Heart left ventricle (tissue), 16 donors: ENCODE measurements around the gene PGLYRP1. TPM values are rescaled to one million over a fixed set of nuclear protein-coding genes. Genes with fewer than 3 reads are reported as not detected.

Experiments
- ATAC-seq, 4 donors: fragments of 200-7000 bp; cut with Tn5 transposase; one replicate each; pipeline ENCODE4 v1.9.1; 2020 to 2022; ENCODE audit warnings: moderate library complexity in 4 of 4, mild to moderate bottlenecking in 3 of 4, moderate number of reproducible peaks in 1 of 4
- DNase-seq, 5 donors: peaks; one replicate each; pipeline ENCODE4 v3.0.0-alpha.2; 2020
- H3K27ac ChIP-seq, 12 donors: fragments of 200-600 bp; sonication (generic) in 4 of 12; one replicate each; pipeline versions ENCODE4 v1.5.0 to v1.8.0; 2016 to 2022; ENCODE audit warnings: mild to moderate bottlenecking in 2 of 12
- H3K27me3 ChIP-seq, 9 donors: fragments of 200-600 bp; sonication (generic) in 2 of 9; one replicate each; pipeline versions ENCODE4 v1.5.1 to v1.8.0; 2016 to 2022; ENCODE audit warnings: mild to moderate bottlenecking in 3 of 9
- H3K36me3 ChIP-seq, 9 donors: fragments of 200-600 bp; sonication (generic) in 2 of 9; one replicate each; pipeline versions ENCODE4 v1.5.0 to v1.8.0; 2018 to 2022; ENCODE audit warnings: mild to moderate bottlenecking in 2 of 9
- H3K4me1 ChIP-seq, 12 donors: fragments of 200-600 bp; sonication (generic) in 4 of 12; one replicate each; pipeline versions ENCODE4 v1.5.0 to v1.8.0; 2016 to 2022; ENCODE audit warnings: mild to moderate bottlenecking in 3 of 12
- H3K4me3 ChIP-seq, 12 donors: fragments of 200-600 bp; sonication (generic) in 4 of 12; one replicate each; pipeline versions ENCODE4 v1.5.0 to v1.8.0; 2017 to 2022; ENCODE audit warnings: mild to moderate bottlenecking in 9 of 12, moderate library complexity in 4 of 12
- H3K9me3 ChIP-seq, 12 donors: fragments of 200-600 bp; sonication (generic) in 4 of 12; one replicate each; pipeline versions ENCODE4 v1.5.0 to v1.8.0; 2016 to 2022; ENCODE audit warnings: mild to moderate bottlenecking in 1 of 12
- CTCF ChIP-seq, 12 donors: fragments of 200-600 bp; sonication (generic) in 4 of 12; IDR thresholded peaks; one replicate each; pipeline versions ENCODE4 v1.5.0 to v1.8.0; 2018 to 2022; ENCODE audit warnings: antibody characterized with exemption in 12 of 12, mild to moderate bottlenecking in 5 of 12
- POLR2A ChIP-seq, 2 donors: fragments of 450-650 bp; IDR thresholded peaks; one replicate each; pipeline ENCODE4 v1.6.1; 2017; ENCODE audit warnings: antibody characterized with exemption in 2 of 2, mild to moderate bottlenecking in 2 of 2, moderate library complexity in 2 of 2
- WGBS, 4 donors: extraction: QIAGEN DNeasy Blood & Tissue Kit in 2 of 4; methylation state at CpG; one replicate each; pipeline versions ENCODE4 v1.1.5 to v1.1.7; 2013 to 2018; 5-methylcytosine and 5-hydroxymethylcytosine counted together
- intact Hi-C, 10 donors: fragments of 100-400 bp; cut with DNase I; formaldehyde crosslinking; loops; one replicate each; pipeline versions ENCODE4 v1.11.1 to v1.14.2; 2022
- microRNA counts, 2 donors: library from miRNA; unstranded; fragments of <30 nt; microRNA quantifications; one replicate each; lab custom pipeline; 2016
- microRNA-seq, 4 donors: library from miRNA; unstranded; fragments of <30 nt; microRNA quantifications; one replicate each; pipeline versions ENCODE4 to v1.2.0, GENCODE V29; 2017 to 2020
- polyA plus RNA-seq, 2 donors: library from polyadenylated mRNA; stranded (reverse); fragments of 200-250 nt; gene quantifications; one replicate each; pipeline ENCODE4 v1.2.3, GENCODE V29; 2013
- total RNA-seq, 9 donors: library from RNA; depleted of rRNA in 2 of 9; stranded (reverse); fragments of >200 nt in 2 of 9; fragmentation: NEBNext Ultra II Directional in 3 of 9; extraction: Animal tissue kit (Norgen Biotek cat#: 25700) in 3 of 9; gene quantifications; one replicate each; pipeline versions ENCODE4 v1.1.0 to v1.2.4, GENCODE V29; 2016 to 2023
- donor health status: ischemic (EF 13 %, LVEDD 7.1; RV severe dilation, severe dysfunction).
- donor health status: healthy with polysubstance abuse.
- donor health status: DM: no; HTN: yes; CAD: no.
- donor health status: DM: no; HTN: no; CAD: no.
- donor health status: ischemic (EF 25% LVEDD 6.9; RV normal size, moderate dysfunction).
- donor health status: ischemic (EF 25% LVEDD 5.7; RV mildly dilated, moderate dysfunction).
- donor health status: healthy.
- donor health status: DM: yes; HTN: yes; CAD: no.
- donor health status: ischemic (EF 35%, LVEDD 5.7; RV mildly dilated, moderate dysfunction).
- donor health status: nonischemic (EF 11% LVEDD 7.7; RV severe dilation, severe dysfunction).
- donor health status: DM: yes; HTN: yes; CAD: no.
- donor health status: PGD.
- donor health status: ischemic (EF 29% LVEDD 5.4; RV normal size, mild dysfunction).
- donor health status: nonischemic (EF 23%, LVEDD 6.1; RV moderate dilation, normal function).

Gene PGLYRP1
- total and polyA plus RNA-seq, 11 donors = 0.24 to 3.9 (median 0.53) TPM; not detected in 7

- intact Hi-C loops = loop anchor here in 1 of 10 donors (2.0 kb wide), 1 partner anchor 13 kb away; no protein-coding TSS in a partner anchor
- H3K4me1 ChIP-seq = peaks cover 0 to 28% (median 6%) of the 10 kb centered on the region in 12 donors
- 65 to 76% (median 71%) methylated on average over 5 of the region's 5 CpGs for WGBS, 4 donors
- no peak for DNase-seq
- peaks cover 6 to 46% (median 33%) of the 10 kb centered on the region in 9 donors for H3K27me3 ChIP-seq
- H3K36me3 ChIP-seq = peaks cover 0 to 2% (median 0%) of the 10 kb centered on the region in 9 donors
- peak overlapping the region in 1 of 12 donors; percentile 9 for H3K27ac ChIP-seq
- ATAC-seq = no peak
- no peaks in the 10 kb centered on the region for H3K9me3 ChIP-seq
- TF ChIP-seq CTCF (IDR thresholded peaks at IDR 0.05) (no peak), POLR2A (IDR thresholded peaks at IDR 0.05) (no peak)
- H3K4me3 ChIP-seq = no peak overlapping the region
Observed at GRCh38 chr19:45969676-45970075, 53.2 kb downstream of the PGLYRP1 start.

MicroRNA genes within 50 kb of the gene (microRNA counts, 767-probe panel; counts per million panel counts)
- microRNA hsa-miR-769-3p (lab: Ali Mortazavi, UCI) (71.6 to 309 counts per million in 2 donors), microRNA hsa-miR-769-5p (lab: Ali Mortazavi, UCI) (0 to 886 counts per million in 2 donors)

Small RNAs within 50 kb of the gene (microRNA-seq; reads per million reads assigned to microRNA genes)
- gene MIR769 = 40.9 to 79.9 (median 47.9) reads per million in 4 donors

Other genes with a start within 250 kb of the PGLYRP1 start
- 100 to 1,000 TPM; 131 to 778 (median 273) TPM for gene DMPK, start 240.6 kb downstream of the PGLYRP1 start, total RNA-seq
- 100 to 1,000 TPM; 382 to 458 TPM for gene DMPK, start 240.6 kb downstream of the PGLYRP1 start, polyA plus RNA-seq
- gene DMWD, start 230.2 kb downstream of the PGLYRP1 start, total RNA-seq = 100 to 1,000 TPM in 1 of 9 donors, 10 to 100 TPM in 8; 47.2 to 109 (median 67.3) TPM
- gene DMWD, start 230.2 kb downstream of the PGLYRP1 start, polyA plus RNA-seq = 10 to 100 TPM; 41.8 to 67.3 TPM
- not detected for gene RSPH6A, start 207.7 kb downstream of the PGLYRP1 start, total RNA-seq
- not detected for gene RSPH6A, start 207.7 kb downstream of the PGLYRP1 start, polyA plus RNA-seq
- gene SYMPK, start 159.9 kb downstream of the PGLYRP1 start, total RNA-seq = 10 to 100 TPM; 21.9 to 47.7 (median 34.8) TPM
- gene SYMPK, start 159.9 kb downstream of the PGLYRP1 start, polyA plus RNA-seq = 10 to 100 TPM; 32.4 to 34.3 TPM
- not detected for gene FOXA3, start 158.7 kb downstream of the PGLYRP1 start, total RNA-seq
- under 1 TPM in 1 of 2 donors, not detected in 1; 0.07 TPM for gene FOXA3, start 158.7 kb downstream of the PGLYRP1 start, polyA plus RNA-seq
- gene IRF2BP1, start 136.9 kb downstream of the PGLYRP1 start, total RNA-seq = 10 to 100 TPM; 17.7 to 40.0 (median 19.6) TPM
- gene IRF2BP1, start 136.9 kb downstream of the PGLYRP1 start, polyA plus RNA-seq = 10 to 100 TPM; 13.6 to 14.5 TPM
- gene MYPOP, start 120.4 kb downstream of the PGLYRP1 start, total RNA-seq = 10 to 100 TPM in 5 of 9 donors, 1 to 10 TPM in 4; 8.3 to 16.0 (median 10.6) TPM
- 1 to 10 TPM; 7.9 to 8.7 TPM for gene MYPOP, start 120.4 kb downstream of the PGLYRP1 start, polyA plus RNA-seq
- not detected for gene NANOS2, start 108.3 kb downstream of the PGLYRP1 start, total RNA-seq
- gene NANOS2, start 108.3 kb downstream of the PGLYRP1 start, polyA plus RNA-seq = not detected
- 10 to 100 TPM in 1 of 9 donors, 1 to 10 TPM in 8; 2.2 to 10.0 (median 4.8) TPM for gene NOVA2, start 49.2 kb downstream of the PGLYRP1 start, total RNA-seq
- gene NOVA2, start 49.2 kb downstream of the PGLYRP1 start, polyA plus RNA-seq = 1 to 10 TPM; 2.6 to 5.2 TPM
- 10 to 100 TPM in 2 of 9 donors, 1 to 10 TPM in 7; 4.1 to 13.7 (median 7.1) TPM for gene CCDC61, start 27.6 kb downstream of the PGLYRP1 start, total RNA-seq
- 1 to 10 TPM; 6.4 to 6.8 TPM for gene CCDC61, start 27.6 kb downstream of the PGLYRP1 start, polyA plus RNA-seq
- not detected for gene IGFL4, start 17.9 kb upstream of the PGLYRP1 start, total RNA-seq
- not detected for gene IGFL4, start 17.9 kb upstream of the PGLYRP1 start, polyA plus RNA-seq
- not detected for gene IGFL3, start 101.6 kb upstream of the PGLYRP1 start, total RNA-seq
- gene IGFL3, start 101.6 kb upstream of the PGLYRP1 start, polyA plus RNA-seq = not detected
- 1 to 10 TPM in 1 of 9 donors, not detected in 8; 1.4 TPM for gene IGFL2, start 125.2 kb upstream of the PGLYRP1 start, total RNA-seq
- gene IGFL2, start 125.2 kb upstream of the PGLYRP1 start, polyA plus RNA-seq = not detected
- gene IGFL1, start 206.7 kb upstream of the PGLYRP1 start, total RNA-seq = not detected
- gene IGFL1, start 206.7 kb upstream of the PGLYRP1 start, polyA plus RNA-seq = not detected